ENCODE measurements around the gene RNF5. TPM values are rescaled to one million over a fixed set of nuclear protein-coding genes. Genes with fewer than 3 reads are reported as not detected.

Gene RNF5
- total RNA-seq, 1 experiment from 2014 or later: 45.9 TPM

- no peaks in the 10 kb centered on the region for H3K9me2 ChIP-seq (ENCODE audit: insufficient read depth)
- peaks cover 3 to 4% of the 10 kb centered on the region in 2 experiments; a peak in 3 of 4 replicates for H3K36me3 ChIP-seq (ENCODE audit: control insufficient read depth in 1 of 2, insufficient read depth in 2 of 2, low read length in 2 of 2)
- ChIA-PET CTCF (no interaction called here), RAD21 (ENCODE audit: low non-redundant PET in 1 of 2, low total read pairs in 2 of 2, uncharacterized antibody in 2 of 2, unreplicated experiment in 2 of 2) (no interaction called here), POLR2A (interaction anchor here (1.6 kb wide), 1 partner anchor 13 kb away, joined by 6 read pairs; no protein-coding TSS in a partner anchor)
- no peaks in the 10 kb centered on the region for H3K9me3 ChIP-seq (ENCODE audit: control insufficient read depth in 1 of 2, insufficient read depth in 1 of 2, low read depth in 1 of 2, low read length in 2 of 2)
- no peak for DNase-seq (ENCODE audit: low read depth, low spot score)
- no peaks in the 10 kb centered on the region for H3K4me1 ChIP-seq (ENCODE audit: control insufficient read depth in 1 of 2, insufficient read depth in 2 of 2, low read length in 2 of 2)
- no peak for ATAC-seq
- no peak overlapping the region for H3K4me3 ChIP-seq (replicated peaks in 1 of 2; ENCODE audit: low read depth in 1 of 2, low read length in 2 of 2)
- H3K4me2 ChIP-seq (ENCODE audit: low read length): no peak overlapping the region
- H4K20me1 ChIP-seq (ENCODE audit: insufficient read depth): no peaks in the 10 kb centered on the region
- BruUV-seq (replicated peaks): no TSS peak
- H3K79me2 ChIP-seq (ENCODE audit: insufficient read depth, low read length): no peaks in the 10 kb centered on the region
- no peak for TF ChIP-seq TCF7L2 (IDR thresholded peaks at IDR 0.05; ENCODE audit: borderline replicate concordance, extremely low read depth, insufficient read depth, insufficient read length)
- no peak for TF ChIP-seq ZBTB33 (IDR thresholded peaks at IDR 0.05; ENCODE audit: extremely low read depth, insufficient replicate concordance, low read length)
- no peak for TF ChIP-seq EGR1 (IDR thresholded peaks at IDR 0.05; ENCODE audit: low read depth)
- no peak for TF ChIP-seq EZH2phosphoT487 (IDR thresholded peaks at IDR 0.05; ENCODE audit: borderline replicate concordance)
- TF ChIP-seq JUND (IDR thresholded peaks at IDR 0.05): no peak
- TF ChIP-seq EZH2 (IDR thresholded peaks at IDR 0.05): no peak
- TF ChIP-seq CEBPB (IDR thresholded peaks at IDR 0.05; ENCODE audit: low read depth): no peak
- no peak for TF ChIP-seq CBX3 (IDR thresholded peaks at IDR 0.05; ENCODE audit: low read depth)
- TF ChIP-seq ELF1 (IDR thresholded peaks at IDR 0.05; ENCODE audit: borderline replicate concordance, low read depth): no peak
- no peak for TF ChIP-seq POLR2A (IDR thresholded peaks at IDR 0.05; ENCODE audit: borderline replicate concordance, extremely low read depth, insufficient read depth, insufficient read length)
- no peak for TF ChIP-seq RAD21 (IDR thresholded peaks at IDR 0.05; ENCODE audit: low read depth)
- no peak for TF ChIP-seq CTCF (IDR thresholded peaks at IDR 0.05 in 2 of 3, conservative IDR thresholded peaks at IDR 0.05 in 1 of 3; ENCODE audit: borderline replicate concordance in 1 of 3, insufficient read depth in 1 of 3, low read depth in 2 of 3, low read length in 2 of 3)
- TF ChIP-seq MAX (IDR thresholded peaks at IDR 0.05): no peak
- no peak overlapping the region for H3K27ac ChIP-seq (ENCODE audit: low read depth, low read length)
- intact Hi-C loops (cut with micrococcal nuclease): no loop called here
- no peaks in the 10 kb centered on the region for H3K27me3 ChIP-seq (ENCODE audit: insufficient read depth, low read length)
- no peak overlapping the region for H2AFZ ChIP-seq (ENCODE audit: low read depth, low read length, poor library complexity, severe bottlenecking)
- H3K9ac ChIP-seq (ENCODE audit: low read length): no peak overlapping the region
Observed at GRCh38 chr6:32163559-32164258, 14.5 kb upstream of the RNF5 start.
